Lower leg skin (tissue), 4 donors: ENCODE measurements around the gene PLK5. TPM values are rescaled to one million over a fixed set of nuclear protein-coding genes. Genes with fewer than 3 reads are reported as not detected.

Source experiments
- DNase-seq, 2 donors: peaks; one replicate each; pipeline ENCODE4 v3.0.0-alpha.2; 2019; ENCODE audit warnings: low spot score in 2 of 2
- H3K4me3 ChIP-seq: fragments of 200-600 bp; sonication (generic); 2 replicates; pipeline ENCODE4 v1.5.1; 2017; ENCODE audit warnings: mild to moderate bottlenecking, low read depth; ENCODE audit not compliant: poor library complexity, severe bottlenecking
- POLR2A ChIP-seq, 2 donors: fragments of 450-650 bp; IDR thresholded peaks; one replicate each; pipeline ENCODE4 v1.6.1; 2016 to 2017; ENCODE audit warnings: antibody characterized with exemption in 2 of 2, mild to moderate bottlenecking in 1 of 2, moderate library complexity in 1 of 2
- WGBS, 2 donors: methylation state at CpG; one replicate each; pipeline ENCODE4 v1.1.5; 2018; 5-methylcytosine and 5-hydroxymethylcytosine counted together
- intact Hi-C: fragments of 100-400 bp; cut with DNase I; formaldehyde crosslinking; loops from one replicate; pipeline ENCODE4 v1.15.0; 2023; ENCODE audit warnings: low total_unique reads
- total RNA-seq, 4 donors: library from RNA; depleted of rRNA; stranded (reverse); fragments of >200 nt; gene quantifications; one replicate each; pipeline ENCODE4 v1.1.0, GENCODE V29; 2016
- TF ChIP-seq, protein P1 (sequence below), 3 donors: fragments of 450-650 bp; IDR thresholded peaks; one replicate each; pipeline ENCODE4 v1.5.1; 2016; ENCODE audit warnings: antibody characterized with exemption in 3 of 3, mild to moderate bottlenecking in 3 of 3, moderate library complexity in 2 of 3

Gene PLK5
- total RNA-seq, 4 donors from 2014 or later = 0.23 to 0.84 TPM; not detected in 2

DNA sequence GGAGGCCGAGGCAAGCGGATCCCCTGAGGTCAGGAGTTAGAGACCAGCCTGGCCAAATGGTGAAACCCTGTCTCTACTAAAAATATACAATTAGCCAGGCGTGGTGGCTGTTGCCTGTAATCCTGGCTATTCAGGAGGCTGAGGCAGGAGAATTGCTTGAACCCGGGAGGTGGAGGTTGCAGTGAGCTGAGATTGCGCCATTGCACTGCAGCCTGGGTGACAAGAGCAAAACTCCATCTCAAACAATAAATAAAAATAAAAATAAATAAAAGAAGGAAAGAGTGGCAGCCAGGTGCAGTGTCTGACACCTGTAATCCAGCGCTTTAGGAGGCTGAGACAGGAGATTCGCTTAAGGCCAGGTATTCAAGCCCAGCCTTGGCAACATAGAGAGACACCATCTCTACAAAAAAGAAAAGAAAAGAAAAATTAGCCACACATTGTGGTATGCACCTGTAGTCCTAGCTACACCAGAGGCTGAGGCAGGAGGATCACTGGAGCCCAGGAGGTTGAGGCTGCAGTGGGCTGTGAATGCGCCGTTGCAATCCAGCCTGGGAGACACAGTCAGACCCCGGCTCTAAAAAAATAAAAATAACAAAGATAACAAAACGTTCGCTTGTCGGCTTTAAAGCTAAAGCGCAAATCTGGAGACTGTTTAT lies 21.3 kb upstream of the PLK5 start:
- intact Hi-C loops = no loop called here
- no peak for DNase-seq
- H3K4me3 ChIP-seq = no peak overlapping the region
- WGBS, 2 donors = 59 to 60% methylated on average over 14 of the region's 14 CpGs
- no peak for TF ChIP-seq POLR2A (IDR thresholded peaks at IDR 0.05)
- TF ChIP-seq, protein P1, sequence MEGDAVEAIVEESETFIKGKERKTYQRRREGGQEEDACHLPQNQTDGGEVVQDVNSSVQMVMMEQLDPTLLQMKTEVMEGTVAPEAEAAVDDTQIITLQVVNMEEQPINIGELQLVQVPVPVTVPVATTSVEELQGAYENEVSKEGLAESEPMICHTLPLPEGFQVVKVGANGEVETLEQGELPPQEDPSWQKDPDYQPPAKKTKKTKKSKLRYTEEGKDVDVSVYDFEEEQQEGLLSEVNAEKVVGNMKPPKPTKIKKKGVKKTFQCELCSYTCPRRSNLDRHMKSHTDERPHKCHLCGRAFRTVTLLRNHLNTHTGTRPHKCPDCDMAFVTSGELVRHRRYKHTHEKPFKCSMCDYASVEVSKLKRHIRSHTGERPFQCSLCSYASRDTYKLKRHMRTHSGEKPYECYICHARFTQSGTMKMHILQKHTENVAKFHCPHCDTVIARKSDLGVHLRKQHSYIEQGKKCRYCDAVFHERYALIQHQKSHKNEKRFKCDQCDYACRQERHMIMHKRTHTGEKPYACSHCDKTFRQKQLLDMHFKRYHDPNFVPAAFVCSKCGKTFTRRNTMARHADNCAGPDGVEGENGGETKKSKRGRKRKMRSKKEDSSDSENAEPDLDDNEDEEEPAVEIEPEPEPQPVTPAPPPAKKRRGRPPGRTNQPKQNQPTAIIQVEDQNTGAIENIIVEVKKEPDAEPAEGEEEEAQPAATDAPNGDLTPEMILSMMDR (IDR thresholded peaks at IDR 0.05) = no peak

DNA sequence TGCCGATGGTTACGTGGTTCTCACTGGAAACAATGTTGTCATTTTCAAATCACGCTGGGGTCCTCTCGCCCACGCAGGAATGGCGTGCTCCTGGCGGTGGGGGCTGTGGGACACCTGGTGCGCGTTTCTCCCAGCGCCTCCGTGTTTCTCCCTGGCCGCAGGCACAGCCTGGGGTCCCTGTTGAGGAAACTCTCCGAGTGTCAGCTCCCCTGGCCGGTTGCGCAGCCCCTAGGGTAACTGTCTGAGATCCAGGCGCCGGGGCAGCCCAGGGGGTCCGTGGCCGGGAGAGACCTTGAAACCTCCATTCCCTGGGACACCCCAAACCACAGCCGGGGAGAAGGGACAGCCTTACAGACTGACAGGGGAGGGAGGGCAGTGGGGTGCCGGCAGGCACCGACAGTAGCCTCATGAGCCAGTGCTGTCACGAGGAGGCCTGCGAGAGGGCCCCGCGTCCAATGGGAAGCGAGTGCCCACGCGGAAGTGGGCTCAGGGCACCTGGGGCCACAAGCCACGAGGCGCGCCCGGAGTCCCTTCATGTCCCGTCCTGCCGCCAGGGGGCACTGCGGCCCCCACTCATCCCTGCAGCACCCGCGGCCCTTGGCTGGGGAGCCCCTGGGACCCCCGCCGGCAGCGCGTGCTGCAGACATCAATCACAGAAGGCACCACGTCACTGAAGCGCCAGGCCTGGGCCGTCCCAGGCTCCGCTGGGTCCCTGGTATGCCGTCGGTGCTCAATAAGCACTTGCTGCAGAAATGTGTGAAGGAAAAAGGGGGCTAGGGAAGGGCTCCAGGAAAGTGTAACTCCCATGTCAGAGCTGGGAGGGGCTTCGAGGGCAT lies 20.6 kb upstream of the PLK5 start:
- DNase-seq = no peak
- no peak overlapping the region for H3K4me3 ChIP-seq
- TF ChIP-seq, protein P1 (IDR thresholded peaks at IDR 0.05) = peak in 1 of 3 donors; percentile 44
- TF ChIP-seq POLR2A (IDR thresholded peaks at IDR 0.05) = no peak
- intact Hi-C loops = no loop called here
- 3 to 4% methylated on average over 12 to 30 of the region's 49 CpGs for WGBS, 2 donors

DNA sequence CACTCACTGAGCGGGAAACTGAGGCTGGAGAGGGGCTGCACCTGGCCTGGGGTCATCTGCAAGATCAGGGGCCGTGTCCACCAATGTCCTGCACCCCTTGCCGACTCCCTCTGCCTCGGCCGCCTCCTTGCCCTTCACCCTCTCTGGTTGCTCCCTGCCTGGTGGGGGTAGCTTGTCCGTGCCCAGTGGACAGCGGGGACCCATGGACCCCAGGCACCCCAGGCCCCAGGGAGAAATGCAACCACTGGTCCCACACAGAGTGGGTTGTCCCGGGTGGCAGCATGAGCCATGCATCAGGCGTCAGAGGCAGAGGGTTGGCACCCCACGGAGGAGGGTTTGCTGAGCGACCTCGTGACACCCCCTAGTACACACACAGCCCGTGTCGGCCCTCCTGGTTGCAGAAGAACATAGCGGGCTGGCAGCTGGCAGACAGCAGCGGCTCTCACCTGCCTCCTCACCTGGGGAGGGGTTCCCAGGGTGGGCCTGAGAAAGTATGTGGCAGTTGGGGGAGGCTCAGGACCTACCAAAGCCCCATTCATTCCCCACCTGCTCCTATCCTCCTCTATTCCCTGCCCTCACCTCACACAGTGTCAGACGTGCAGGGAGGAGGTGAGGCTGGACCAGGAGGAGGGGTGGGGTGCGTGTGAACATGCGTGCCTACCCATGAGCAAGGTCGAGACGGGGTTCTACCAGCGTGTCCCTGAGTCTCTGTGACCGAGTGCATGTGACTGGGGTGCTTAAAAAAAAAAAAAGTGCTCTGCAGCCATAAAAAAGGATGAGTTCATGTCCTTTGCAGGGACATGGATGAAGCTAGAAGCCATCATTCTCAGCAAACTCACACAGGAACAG lies 19.7 kb upstream of the PLK5 start:
- no peak overlapping the region for H3K4me3 ChIP-seq
- intact Hi-C loops = no loop called here
- DNase-seq = no peak
- 51 to 57% methylated on average over 21 to 23 of the region's 23 CpGs for WGBS, 2 donors
- TF ChIP-seq POLR2A (IDR thresholded peaks at IDR 0.05) = no peak
- TF ChIP-seq, protein P1 (IDR thresholded peaks at IDR 0.05) = no peak

DNA sequence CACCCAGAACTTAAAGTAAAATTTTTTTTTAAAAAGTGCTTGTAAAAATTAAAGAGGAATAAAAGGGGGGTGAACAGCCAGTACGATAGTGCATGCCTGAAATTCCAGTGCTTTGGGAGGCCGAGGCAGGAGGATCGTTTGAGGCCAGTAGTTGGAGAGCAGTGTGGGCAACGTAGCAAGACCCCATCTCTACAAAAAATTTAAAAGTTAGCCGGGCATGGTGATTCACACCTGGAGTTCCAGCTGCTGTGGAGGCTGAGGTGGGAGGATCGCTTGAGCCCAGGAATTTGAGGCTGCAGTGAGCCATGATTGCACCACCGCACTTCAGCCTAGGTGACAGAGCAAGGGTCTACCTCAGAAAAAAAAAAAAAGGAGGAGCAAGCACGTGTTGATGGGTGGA lies 18.9 kb upstream of the PLK5 start:
- 73 to 78% methylated on average over 8 of the region's 8 CpGs for WGBS, 2 donors
- intact Hi-C loops = no loop called here
- TF ChIP-seq POLR2A (IDR thresholded peaks at IDR 0.05) = no peak
- TF ChIP-seq, protein P1 (IDR thresholded peaks at IDR 0.05) = no peak
- no peak overlapping the region for H3K4me3 ChIP-seq
- no peak for DNase-seq

DNA sequence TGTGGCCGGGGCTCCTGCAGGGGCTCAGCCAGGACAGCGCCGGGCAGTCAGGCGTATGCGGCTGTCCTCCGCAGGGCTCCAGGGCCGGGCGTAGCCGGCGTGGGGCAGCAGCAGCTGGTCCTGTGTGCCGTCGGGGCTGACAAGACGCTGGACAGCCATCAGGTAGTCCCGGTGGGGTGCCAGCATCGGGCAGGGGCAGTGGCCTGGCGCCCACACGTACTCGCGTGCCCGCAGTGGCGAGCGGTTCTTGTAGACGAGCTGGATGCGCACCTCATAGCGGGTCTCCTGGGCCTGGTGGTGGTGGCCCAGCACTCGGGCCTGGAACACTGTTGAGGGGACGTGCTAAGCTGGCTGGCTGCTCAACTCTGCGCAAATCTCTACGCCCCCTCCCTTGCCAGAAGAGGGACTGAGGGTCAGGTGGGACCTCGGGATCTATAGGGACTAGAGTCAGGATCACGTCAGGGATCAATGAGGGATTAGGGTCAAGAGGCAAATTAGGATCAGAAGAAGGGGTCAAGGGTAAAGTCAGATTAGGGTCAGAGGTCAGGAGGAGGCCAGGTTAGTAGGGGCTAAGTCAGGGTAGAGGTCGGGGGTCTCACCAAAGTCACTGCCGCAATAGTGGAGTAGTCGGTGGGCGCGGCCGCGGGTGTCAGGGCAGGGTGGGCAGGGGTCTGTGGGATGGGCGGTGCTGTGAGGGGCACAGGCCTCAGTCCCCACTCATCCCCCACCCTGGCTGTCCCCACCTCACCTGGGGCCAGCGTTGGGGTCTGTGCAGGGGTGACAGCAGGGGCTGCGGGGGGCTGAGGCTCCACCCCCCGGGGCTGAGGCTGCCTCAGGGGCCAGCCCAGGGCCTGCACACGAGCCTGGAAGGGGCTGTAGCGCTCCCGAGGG lies 17.6 kb upstream of the PLK5 start:
- 88 to 91% methylated on average over 39 to 44 of the region's 45 CpGs for WGBS, 2 donors
- H3K4me3 ChIP-seq = no peak overlapping the region
- no peak for TF ChIP-seq POLR2A (IDR thresholded peaks at IDR 0.05)
- TF ChIP-seq, protein P1 (IDR thresholded peaks at IDR 0.05) = no peak
- no peak for DNase-seq
- intact Hi-C loops = no loop called here
